Measurements from ENCODE around the gene AURKA. TPM values are rescaled to one million over a fixed set of nuclear protein-coding genes. Genes with fewer than 3 reads are reported as not detected.

Gene AURKA
- total and polyA plus RNA-seq, 4 donors, result 7.9 to 10.0 (median 9.3) TPM

- 80% methylated on average over 1 of the region's 6 CpGs for WGBS (ENCODE audit: insufficient coverage)
- Histone ChIP-seq H3K36me3 (ENCODE audit: control insufficient read depth, insufficient read depth, low read length) (peaks cover 13% of the 10 kb centered on the region), H3K27me3 (ENCODE audit: control insufficient read depth, insufficient read depth, low read length) (no peaks in the 10 kb centered on the region), H3K4me1 (ENCODE audit: control insufficient read depth, insufficient read depth, low read length) (peaks cover 23% of the 10 kb centered on the region), H3K4me3 (ENCODE audit: low read depth, low read length) (peak overlapping the region; percentile 37), H3K27ac (ENCODE audit: low read depth, low read length) (no peak overlapping the region), H3K9me3 (ENCODE audit: control insufficient read depth, insufficient read depth, low read length) (no peaks in the 10 kb centered on the region)
- DNase-seq (ENCODE audit: low read depth in 4 of 6, low spot score in 6 of 6), result no peak
These were observed 33.9 kb downstream of the AURKA start for GRCh38 chr20:56358070-56358469.

GRCh38 chr20:56353356-56353755 is 38.7 kb downstream of the AURKA start:
- WGBS (ENCODE audit: insufficient coverage), result 86% methylated on average over 4 of the region's 4 CpGs
- Histone ChIP-seq H3K9me3 (ENCODE audit: control insufficient read depth, insufficient read depth, low read length) (no peaks in the 10 kb centered on the region), H3K4me1 (ENCODE audit: control insufficient read depth, insufficient read depth, low read length) (no peaks in the 10 kb centered on the region), H3K27me3 (ENCODE audit: control insufficient read depth, insufficient read depth, low read length) (no peaks in the 10 kb centered on the region), H3K4me3 (ENCODE audit: low read depth, low read length) (no peak overlapping the region), H3K36me3 (ENCODE audit: control insufficient read depth, insufficient read depth, low read length) (no peaks in the 10 kb centered on the region), H3K27ac (ENCODE audit: low read depth, low read length) (no peak overlapping the region)
- no peak for DNase-seq (ENCODE audit: low read depth in 4 of 6, low spot score in 6 of 6)

- 90% methylated on average over 2 of the region's 5 CpGs for WGBS (ENCODE audit: insufficient coverage)
- Histone ChIP-seq H3K9me3 (ENCODE audit: control insufficient read depth, insufficient read depth, low read length) (no peaks in the 10 kb centered on the region), H3K27me3 (ENCODE audit: control insufficient read depth, insufficient read depth, low read length) (no peaks in the 10 kb centered on the region), H3K4me3 (ENCODE audit: low read depth, low read length) (no peak overlapping the region), H3K27ac (ENCODE audit: low read depth, low read length) (no peak overlapping the region), H3K36me3 (ENCODE audit: control insufficient read depth, insufficient read depth, low read length) (no peaks in the 10 kb centered on the region), H3K4me1 (ENCODE audit: control insufficient read depth, insufficient read depth, low read length) (peaks cover 3% of the 10 kb centered on the region)
- no peak for DNase-seq (ENCODE audit: low read depth in 4 of 6, low spot score in 6 of 6)
These were observed 39.5 kb downstream of the AURKA start for GRCh38 chr20:56352345-56353055.

GRCh38 chr20:56350842-56351241 is 41.2 kb downstream of the AURKA start:
- Histone ChIP-seq H3K9me3 (ENCODE audit: control insufficient read depth, insufficient read depth, low read length) (no peaks in the 10 kb centered on the region), H3K27ac (ENCODE audit: low read depth, low read length) (no peak overlapping the region), H3K4me1 (ENCODE audit: control insufficient read depth, insufficient read depth, low read length) (peaks cover 4% of the 10 kb centered on the region), H3K4me3 (ENCODE audit: low read depth, low read length) (no peak overlapping the region), H3K36me3 (ENCODE audit: control insufficient read depth, insufficient read depth, low read length) (no peaks in the 10 kb centered on the region), H3K27me3 (ENCODE audit: control insufficient read depth, insufficient read depth, low read length) (no peaks in the 10 kb centered on the region)
- no CpG with 5 or more reads among the region's 2 CpGs for WGBS (ENCODE audit: insufficient coverage)
- DNase-seq (ENCODE audit: low read depth in 4 of 6, low spot score in 6 of 6), result no peak

- H3K36me3 ChIP-seq (ENCODE audit: control insufficient read depth, insufficient read depth, low read length), result no peaks in the 10 kb centered on the region
- H3K4me3 ChIP-seq (ENCODE audit: low read depth, low read length), result no peak overlapping the region
- DNase-seq (ENCODE audit: low read depth in 4 of 6, low spot score in 6 of 6), result peak in 1 of 6 donors; percentile 42
- peaks cover 9% of the 10 kb centered on the region for H3K4me1 ChIP-seq (ENCODE audit: control insufficient read depth, insufficient read depth, low read length)
- H3K27ac ChIP-seq (ENCODE audit: low read depth, low read length), result no peak overlapping the region
- 5% methylated on average over 2 of the region's 3 CpGs for WGBS (ENCODE audit: insufficient coverage)
- peaks cover 6% of the 10 kb centered on the region for H3K27me3 ChIP-seq (ENCODE audit: control insufficient read depth, insufficient read depth, low read length)
- no peaks in the 10 kb centered on the region for H3K9me3 ChIP-seq (ENCODE audit: control insufficient read depth, insufficient read depth, low read length)
These were observed 43.3 kb downstream of the AURKA start for GRCh38 chr20:56348746-56349145.

GRCh38 chr20:56348305-56348693 is 43.7 kb downstream of the AURKA start:
- Histone ChIP-seq H3K4me3 (ENCODE audit: low read depth, low read length) (no peak overlapping the region), H3K36me3 (ENCODE audit: control insufficient read depth, insufficient read depth, low read length) (no peaks in the 10 kb centered on the region), H3K9me3 (ENCODE audit: control insufficient read depth, insufficient read depth, low read length) (no peaks in the 10 kb centered on the region), H3K27me3 (ENCODE audit: control insufficient read depth, insufficient read depth, low read length) (peaks cover 10% of the 10 kb centered on the region), H3K27ac (ENCODE audit: low read depth, low read length) (no peak overlapping the region), H3K4me1 (ENCODE audit: control insufficient read depth, insufficient read depth, low read length) (peaks cover 10% of the 10 kb centered on the region)
- WGBS (ENCODE audit: insufficient coverage), result 6% methylated on average over 3 of the region's 5 CpGs
- peak in 2 of 6 donors; percentile 69 to 79 for DNase-seq (ENCODE audit: low read depth in 4 of 6, low spot score in 6 of 6)

- 48% methylated on average over 7 of the region's 13 CpGs for WGBS (ENCODE audit: insufficient coverage)
- H3K9me3 ChIP-seq (ENCODE audit: control insufficient read depth, insufficient read depth, low read length), result no peaks in the 10 kb centered on the region
- peaks cover 10% of the 10 kb centered on the region for H3K4me1 ChIP-seq (ENCODE audit: control insufficient read depth, insufficient read depth, low read length)
- DNase-seq (ENCODE audit: low read depth in 4 of 6, low spot score in 6 of 6), result no peak
- H3K36me3 ChIP-seq (ENCODE audit: control insufficient read depth, insufficient read depth, low read length), result no peaks in the 10 kb centered on the region
- H3K4me3 ChIP-seq (ENCODE audit: low read depth, low read length), result no peak overlapping the region
- H3K27me3 ChIP-seq (ENCODE audit: control insufficient read depth, insufficient read depth, low read length), result peaks cover 15% of the 10 kb centered on the region
- H3K27ac ChIP-seq (ENCODE audit: low read depth, low read length), result no peak overlapping the region
These were observed 44.2 kb downstream of the AURKA start for GRCh38 chr20:56347628-56348304.

- Histone ChIP-seq H3K4me1 (ENCODE audit: control insufficient read depth, insufficient read depth, low read length) (peaks cover 10% of the 10 kb centered on the region), H3K9me3 (ENCODE audit: control insufficient read depth, insufficient read depth, low read length) (no peaks in the 10 kb centered on the region), H3K4me3 (ENCODE audit: low read depth, low read length) (no peak overlapping the region), H3K27ac (ENCODE audit: low read depth, low read length) (no peak overlapping the region), H3K27me3 (ENCODE audit: control insufficient read depth, insufficient read depth, low read length) (peaks cover 17% of the 10 kb centered on the region), H3K36me3 (ENCODE audit: control insufficient read depth, insufficient read depth, low read length) (no peaks in the 10 kb centered on the region)
- WGBS (ENCODE audit: insufficient coverage), result 89% methylated on average over 8 of the region's 8 CpGs
- no peak for DNase-seq (ENCODE audit: low read depth in 4 of 6, low spot score in 6 of 6)
These were observed 46.1 kb downstream of the AURKA start for GRCh38 chr20:56345911-56346310.

GRCh38 chr20:56343861-56344381 is 48.1 kb downstream of the AURKA start:
- peaks cover 10% of the 10 kb centered on the region for H3K4me1 ChIP-seq (ENCODE audit: control insufficient read depth, insufficient read depth, low read length)
- H3K4me3 ChIP-seq (ENCODE audit: low read depth, low read length), result peak overlapping the region; percentile 24
- H3K27me3 ChIP-seq (ENCODE audit: control insufficient read depth, insufficient read depth, low read length), result peaks cover 17% of the 10 kb centered on the region
- no peaks in the 10 kb centered on the region for H3K9me3 ChIP-seq (ENCODE audit: control insufficient read depth, insufficient read depth, low read length)
- H3K27ac ChIP-seq (ENCODE audit: low read depth, low read length), result no peak overlapping the region
- peak in 2 of 6 donors; percentile 68 to 84 for DNase-seq (ENCODE audit: low read depth in 4 of 6, low spot score in 6 of 6)
- WGBS (ENCODE audit: insufficient coverage), result under 1% methylated on average over 40 of the region's 41 CpGs
- H3K36me3 ChIP-seq (ENCODE audit: control insufficient read depth, insufficient read depth, low read length), result no peaks in the 10 kb centered on the region

- 87% methylated on average over 3 of the region's 3 CpGs for WGBS (ENCODE audit: insufficient coverage)
- Histone ChIP-seq H3K9me3 (ENCODE audit: control insufficient read depth, insufficient read depth, low read length) (no peaks in the 10 kb centered on the region), H3K4me3 (ENCODE audit: low read depth, low read length) (no peak overlapping the region), H3K36me3 (ENCODE audit: control insufficient read depth, insufficient read depth, low read length) (no peaks in the 10 kb centered on the region), H3K27ac (ENCODE audit: low read depth, low read length) (no peak overlapping the region), H3K4me1 (ENCODE audit: control insufficient read depth, insufficient read depth, low read length) (peaks cover 10% of the 10 kb centered on the region), H3K27me3 (ENCODE audit: control insufficient read depth, insufficient read depth, low read length) (peaks cover 17% of the 10 kb centered on the region)
- DNase-seq (ENCODE audit: low read depth in 4 of 6, low spot score in 6 of 6), result no peak
These were observed 49.2 kb downstream of the AURKA start for GRCh38 chr20:56342783-56343182.

Measured in spinal cord (tissue), 10 donors.